B cell (primary cell): ENCODE results near the gene MORN1. TPM values are rescaled to one million over a fixed set of nuclear protein-coding genes. Genes with fewer than 3 reads are reported as not detected.

Experiments
- ATAC-seq: fragments of 200-7000 bp; cut with Tn5 transposase; one replicate; pipeline ENCODE4 v1.10.0; 2021; ENCODE audit warnings: low read depth, mild to moderate bottlenecking, moderate number of reproducible peaks, moderate library complexity
- CTCF ChIA-PET: fragments of 350-600 bp; sonication (Branson Sonifier 250); formaldehyde crosslinking; loops from one replicate; lab custom pipeline; 2021; ENCODE audit warnings: antibody characterized with exemption, inconsistent platforms; lab: Charles Lee
- POLR2A ChIA-PET: fragments of 350-600 bp; sonication (Branson Sonifier 250); formaldehyde crosslinking; loops from one replicate; lab custom pipeline; 2021; ENCODE audit warnings: antibody characterized with exemption; lab: Charles Lee
- DNase-seq: peaks from one replicate; pipeline ENCODE4 v3.0.0; 2013
- H2AFZ ChIP-seq: 2 replicates; pipeline ENCODE4 v1.6.1; 2012; ENCODE audit warnings: mild to moderate bottlenecking, low read depth, low read length; ENCODE audit not compliant: insufficient read depth, poor library complexity, severe bottlenecking
- H3K27ac ChIP-seq, 2 donors: 1 replicate in 1 of 2; 2 replicates in 1 of 2; pipeline ENCODE4 v1.5.1; 2012 to 2013; ENCODE audit warnings: low read length in 2 of 2, mild to moderate bottlenecking in 2 of 2, moderate library complexity in 1 of 2
- H3K27me3 ChIP-seq, 4 experiments: fragments of 200-600 bp in 1 of 4; sonication (generic) in 1 of 4; replicated peaks in 1 of 4; 1 replicate in 2 of 4; 2 replicates in 2 of 4; pipeline versions ENCODE4 v1.6.1 to v1.7.0; 2013 to 2016; ENCODE audit warnings: low read length in 3 of 4, mild to moderate bottlenecking in 2 of 4, mixed read lengths in 1 of 4, moderate library complexity in 1 of 4; ENCODE audit not compliant: insufficient read depth in 4 of 4, control insufficient read depth in 3 of 4; ENCODE audit errors: control extremely low read depth in 1 of 4
- H3K36me3 ChIP-seq, 2 experiments: replicated peaks in 1 of 2; 1 replicate in 1 of 2; 2 replicates in 1 of 2; pipeline versions ENCODE4 v1.6.1 to v1.7.1; 2013; ENCODE audit warnings: low read length in 1 of 2; ENCODE audit not compliant: insufficient read depth in 2 of 2, control insufficient read depth in 1 of 2; ENCODE audit errors: control extremely low read depth in 1 of 2, extremely low read depth in 1 of 2
- H3K4me1 ChIP-seq, 2 donors: fragments of 200-600 bp in 1 of 2; sonication (generic) in 1 of 2; 1 replicate in 1 of 2; 2 replicates in 1 of 2; pipeline versions ENCODE4 v1.5.1 to v1.6.1; 2013 to 2017; ENCODE audit warnings: low read length in 2 of 2; ENCODE audit not compliant: control insufficient read depth in 2 of 2, insufficient read depth in 2 of 2
- H3K4me2 ChIP-seq: replicated peaks from 2 replicates; pipeline ENCODE3; 2012; ENCODE audit warnings: mild to moderate bottlenecking, low read depth, low read length; ENCODE audit not compliant: poor library complexity, severe bottlenecking
- H3K4me3 ChIP-seq, 5 experiments: fragments of 200-600 bp in 1 of 5; sonication (generic) in 1 of 5; 1 replicate in 3 of 5; 2 replicates in 2 of 5; pipeline versions ENCODE4 v1.5.1 to v1.7.0; 2011 to 2016; ENCODE audit warnings: low read length in 4 of 5, mild to moderate bottlenecking in 4 of 5, low read depth in 2 of 5, control low read depth in 1 of 5, moderate library complexity in 1 of 5; ENCODE audit not compliant: insufficient read depth in 1 of 5; ENCODE audit errors: control extremely low read depth in 1 of 5, extremely low read depth in 1 of 5
- H3K79me2 ChIP-seq: fragments of 200-600 bp; sonication (generic); one replicate; pipeline ENCODE4 v1.6.0; 2016; ENCODE audit warnings: low read length; ENCODE audit not compliant: control insufficient read depth, insufficient read depth
- H3K9ac ChIP-seq: fragments of 200-600 bp; sonication (generic); 2 replicates; pipeline ENCODE4 v1.6.1; 2017; ENCODE audit warnings: mild to moderate bottlenecking, low read length, moderate library complexity
- H3K9me3 ChIP-seq, 3 donors: one replicate each; pipeline versions ENCODE4 v1.6.1 to v1.7.1; 2013; ENCODE audit warnings: low read length in 2 of 3; ENCODE audit not compliant: control insufficient read depth in 2 of 3, insufficient read depth in 1 of 3; ENCODE audit errors: control extremely low read depth in 1 of 3
- H4K20me1 ChIP-seq: 2 replicates; pipeline ENCODE4 v1.6.0; 2012; ENCODE audit warnings: mild to moderate bottlenecking, low read length; ENCODE audit not compliant: insufficient read depth, control insufficient read depth, poor library complexity, severe bottlenecking
- H3K27ac Mint-ChIP-seq: one replicate; pipeline ENCODE4 v1.8.0; 2021; ENCODE audit warnings: mixed read lengths
- H3K27me3 Mint-ChIP-seq: one replicate; pipeline ENCODE4 v1.8.0; 2021; ENCODE audit warnings: mixed read lengths
- H3K4me1 Mint-ChIP-seq: one replicate; pipeline ENCODE4 v1.8.0; 2021; ENCODE audit warnings: mixed read lengths
- H3K4me3 Mint-ChIP-seq: one replicate; pipeline ENCODE4 v1.8.0; 2021; ENCODE audit warnings: mixed read lengths
- H3K9me3 Mint-ChIP-seq: one replicate; pipeline ENCODE4 v1.8.0; 2022; ENCODE audit warnings: mixed read lengths; ENCODE audit not compliant: insufficient read depth
- CTCF ChIP-seq: fragments of 200-600 bp; IDR thresholded peaks from one replicate; pipeline ENCODE4 v1.8.0; 2022; ENCODE audit warnings: antibody characterized with exemption, mild to moderate bottlenecking
- EZH2 ChIP-seq: IDR thresholded peaks from 2 replicates; pipeline ENCODE4 v1.6.1; 2012; ENCODE audit warnings: borderline replicate concordance, low read depth, mild to moderate bottlenecking, moderate library complexity, low read length; ENCODE audit not compliant: insufficient read depth, poor library complexity, severe bottlenecking
- WGBS: methylation state at CpG from one replicate; pipeline ENCODE4 v1.1.5; 2013; ENCODE audit warnings: missing lambda C conversion rate; ENCODE audit not compliant: insufficient coverage; 5-methylcytosine and 5-hydroxymethylcytosine counted together
- intact Hi-C: fragments of 100-400 bp; cut with micrococcal nuclease; formaldehyde crosslinking; loops from one replicate; pipeline ENCODE4 v1.10.0; 2022
- polyA plus RNA-seq: library from polyadenylated mRNA; depleted of rRNA; stranded (reverse); fragments of >200 nt; gene quantifications from 2 replicates; pipeline ENCODE4 v1.2.3, GENCODE V29; 2012
- total RNA-seq, 2 donors: library from RNA; stranded (reverse); fragments of 120-200 nt in 1 of 2; gene quantifications; 1 replicate in 1 of 2; 2 replicates in 1 of 2; pipeline versions ENCODE4 v1.2.3 to v1.2.4, GENCODE V29; 2013 to 2022

The MORN1 gene
- total and polyA plus RNA-seq, 2 donors (not counting 1 experiment from before 2014, with no cell fraction given): 10.2 to 32.6 TPM

- Mint-ChIP-seq H3K9me3 (no peaks in the 10 kb centered on the region), H3K27ac (no peak overlapping the region), H3K4me1 (no peaks in the 10 kb centered on the region), H3K4me3 (no peak overlapping the region), H3K27me3 (no peaks in the 10 kb centered on the region)
- H3K36me3 ChIP-seq: no peaks in the 10 kb centered on the region
- H4K20me1 ChIP-seq: no peaks in the 10 kb centered on the region
- DNase-seq (no peak), ATAC-seq (no peak)
- H3K9ac ChIP-seq: no peak overlapping the region
- no peak overlapping the region for H3K4me2 ChIP-seq
- POLR2A ChIA-PET: no interaction called here
- H3K9me3 ChIP-seq: no peaks in the 10 kb centered on the region
- WGBS: 94% methylated on average over 38 of the region's 38 CpGs
- no peaks in the 10 kb centered on the region for H3K27me3 ChIP-seq
- H3K4me1 ChIP-seq: no peaks in the 10 kb centered on the region
- no peak overlapping the region for H3K27ac ChIP-seq
- intact Hi-C loops: no loop called here
- no peak overlapping the region for H3K4me3 ChIP-seq
- no peaks in the 10 kb centered on the region for H3K79me2 ChIP-seq
- TF ChIP-seq EZH2 (no peak), CTCF (no peak)
- CTCF ChIA-PET: no interaction called here
- no peak overlapping the region for H2AFZ ChIP-seq
These were observed 36.6 kb downstream of the MORN1 start for GRCh38 chr1:2354511-2355372.
